HG03378 (cell line): ENCODE measurements around the gene KIAA1217.
A peak's percentile ranks its signal among the peaks of the same experiment; 100 is the strongest.

ENCODE experiments used
- ATAC-seq: cut with Tn5 transposase; IDR thresholded peaks from one replicate; pipeline ENCODE4 v1.9.1; 2021; ENCODE audit warnings: mild to moderate bottlenecking, moderate library complexity; ENCODE audit not compliant: unreplicated experiment

The KIAA1217 gene

GRCh38 chr10:24360282-24361127 is 151.6 kb downstream of the KIAA1217 start:
- ATAC-seq: peak; percentile 91

DNA sequence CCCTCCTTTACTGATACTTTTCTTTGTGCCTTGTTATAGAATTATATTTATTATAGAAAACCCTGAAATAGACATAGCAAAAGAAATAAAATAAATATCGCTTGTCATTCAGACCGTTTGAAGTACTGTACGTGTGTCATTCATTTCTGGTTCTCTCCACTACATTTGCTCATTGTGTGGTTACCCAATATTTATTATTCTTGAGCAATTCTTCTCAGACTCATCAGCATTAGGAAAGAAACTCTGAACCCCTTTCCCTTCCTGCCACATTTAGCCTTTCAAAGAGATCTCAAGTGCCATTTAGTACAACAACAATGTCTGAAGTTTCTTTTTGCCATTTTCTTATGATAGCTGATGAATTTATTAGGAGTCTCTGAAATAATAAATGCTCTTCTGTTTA is 154.1 kb downstream of the KIAA1217 start:
- no peak for ATAC-seq

- no peak for ATAC-seq
Observed at GRCh38 chr10:24367688-24368087, 158.8 kb downstream of the KIAA1217 start.

DNA sequence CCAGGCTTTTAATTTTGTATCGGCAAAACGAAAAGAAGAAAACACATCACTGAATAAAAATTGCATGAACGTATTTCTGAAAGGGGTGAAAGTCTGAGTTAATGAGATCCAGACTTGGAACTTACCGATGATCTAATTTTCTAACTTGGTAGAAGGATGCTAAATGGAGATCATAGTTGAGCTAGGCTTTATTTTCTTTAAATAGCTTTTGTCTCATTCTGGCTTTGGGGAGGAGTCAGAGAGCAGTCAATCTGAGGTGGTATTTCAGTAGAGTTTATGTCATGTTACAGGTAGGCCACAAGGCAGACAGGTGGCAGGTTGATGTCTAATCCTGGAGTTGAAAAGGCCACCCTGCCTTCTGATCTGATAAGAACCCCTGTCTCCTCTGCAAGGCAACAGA is 161.9 kb downstream of the KIAA1217 start:
- ATAC-seq: no peak

GRCh38 chr10:24371396-24371795 is 162.5 kb downstream of the KIAA1217 start:
- no peak for ATAC-seq

DNA sequence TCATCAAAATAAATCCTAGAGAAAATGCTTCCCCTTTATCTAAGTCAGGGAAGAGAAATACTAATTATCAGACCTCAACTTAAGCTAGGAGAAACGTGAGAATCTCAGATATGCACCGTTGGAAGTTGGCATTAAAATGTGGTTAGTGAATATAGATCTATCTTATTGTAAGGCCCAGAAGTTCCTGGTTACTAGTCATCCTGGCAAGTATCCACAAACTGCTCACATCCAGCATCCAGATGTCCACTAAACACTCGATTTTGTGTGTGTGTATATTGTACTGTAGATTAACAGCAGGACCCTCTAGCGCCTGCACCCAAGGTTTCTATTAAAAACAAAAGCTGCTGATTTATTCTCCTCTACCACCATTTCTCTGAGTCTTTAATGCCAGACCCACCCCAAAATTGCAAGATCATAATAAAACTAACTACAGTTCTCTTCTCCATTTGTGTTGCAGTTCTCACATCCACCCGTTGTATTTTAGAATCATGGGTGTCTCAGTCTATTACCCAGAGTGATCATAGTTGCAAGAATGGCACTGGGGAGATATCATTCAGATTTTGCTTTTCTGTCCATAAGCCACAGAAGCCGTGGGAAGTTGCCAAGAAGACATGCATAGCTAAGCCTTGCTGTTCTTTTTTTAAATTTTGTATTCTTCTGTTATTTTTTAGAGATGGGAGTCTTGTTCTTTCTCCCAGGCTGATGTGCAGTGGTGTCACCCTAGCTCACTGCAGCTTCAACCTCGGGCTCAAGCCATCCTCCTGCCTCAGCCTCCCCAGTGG is 165.4 kb downstream of the KIAA1217 start:
- no peak for ATAC-seq

DNA sequence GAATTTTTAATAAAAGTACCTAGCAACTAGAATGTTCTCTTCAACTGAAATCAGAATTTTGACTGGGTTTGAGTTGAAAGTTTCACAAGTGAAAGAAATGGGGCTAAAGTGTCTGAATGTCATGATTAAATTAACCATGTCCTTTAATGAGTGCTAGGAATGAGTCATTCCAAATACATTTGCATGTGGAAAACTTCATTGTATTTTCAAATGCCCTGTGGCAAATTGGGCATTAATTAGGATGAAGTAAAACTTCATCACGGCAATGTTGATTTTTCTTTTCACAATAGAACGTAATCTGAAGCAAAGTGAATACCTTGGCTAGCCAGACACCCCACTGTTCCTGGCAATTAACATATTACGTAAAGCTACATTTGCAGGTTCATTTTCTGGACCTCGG is 166.6 kb downstream of the KIAA1217 start:
- no peak for ATAC-seq

DNA sequence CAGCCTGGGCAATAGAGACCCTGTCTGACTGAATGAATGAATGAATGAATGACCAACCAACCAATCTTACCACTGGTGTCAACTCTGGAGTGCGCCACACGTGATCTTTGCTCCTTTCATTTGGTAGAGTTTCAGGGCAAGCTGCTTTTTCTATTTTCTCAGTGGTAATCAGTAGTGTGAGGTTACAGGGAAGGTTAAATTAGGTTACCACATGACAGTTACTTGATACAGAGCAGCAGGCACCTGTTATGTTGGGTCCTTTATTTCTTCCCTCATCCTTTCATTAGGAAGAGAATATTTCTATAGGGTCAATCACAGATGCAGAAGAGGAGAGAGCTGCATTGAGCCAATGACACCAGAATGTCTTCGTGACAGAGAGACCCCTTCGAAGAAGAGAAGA is 167.8 kb downstream of the KIAA1217 start:
- ATAC-seq: no peak

- ATAC-seq: no peak
Observed at GRCh38 chr10:24378126-24378920, 169.4 kb downstream of the KIAA1217 start.

- no peak for ATAC-seq
Observed at GRCh38 chr10:24381235-24382010, 172.5 kb downstream of the KIAA1217 start.

GRCh38 chr10:24382045-24382444 is 173.1 kb downstream of the KIAA1217 start:
- no peak for ATAC-seq

DNA sequence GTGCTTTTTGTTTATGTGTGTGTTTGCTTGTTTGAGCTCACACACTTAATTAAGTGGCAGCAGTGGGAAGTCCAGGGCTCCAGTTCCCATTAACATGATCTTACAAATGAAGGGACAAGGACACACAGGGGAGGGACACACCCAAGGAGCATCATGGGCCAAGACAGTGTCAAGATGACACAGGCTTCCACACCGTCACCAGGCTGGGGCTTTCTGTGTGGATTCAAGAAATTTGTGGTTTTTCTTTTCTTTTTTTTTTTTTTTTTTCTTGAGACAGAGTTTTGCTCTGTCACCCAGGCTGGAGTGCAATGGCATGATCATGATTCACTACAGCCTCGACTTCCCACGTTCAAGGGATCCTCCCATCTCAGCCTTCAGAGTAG is 173.6 kb downstream of the KIAA1217 start:
- ATAC-seq: peak; percentile 24

DNA sequence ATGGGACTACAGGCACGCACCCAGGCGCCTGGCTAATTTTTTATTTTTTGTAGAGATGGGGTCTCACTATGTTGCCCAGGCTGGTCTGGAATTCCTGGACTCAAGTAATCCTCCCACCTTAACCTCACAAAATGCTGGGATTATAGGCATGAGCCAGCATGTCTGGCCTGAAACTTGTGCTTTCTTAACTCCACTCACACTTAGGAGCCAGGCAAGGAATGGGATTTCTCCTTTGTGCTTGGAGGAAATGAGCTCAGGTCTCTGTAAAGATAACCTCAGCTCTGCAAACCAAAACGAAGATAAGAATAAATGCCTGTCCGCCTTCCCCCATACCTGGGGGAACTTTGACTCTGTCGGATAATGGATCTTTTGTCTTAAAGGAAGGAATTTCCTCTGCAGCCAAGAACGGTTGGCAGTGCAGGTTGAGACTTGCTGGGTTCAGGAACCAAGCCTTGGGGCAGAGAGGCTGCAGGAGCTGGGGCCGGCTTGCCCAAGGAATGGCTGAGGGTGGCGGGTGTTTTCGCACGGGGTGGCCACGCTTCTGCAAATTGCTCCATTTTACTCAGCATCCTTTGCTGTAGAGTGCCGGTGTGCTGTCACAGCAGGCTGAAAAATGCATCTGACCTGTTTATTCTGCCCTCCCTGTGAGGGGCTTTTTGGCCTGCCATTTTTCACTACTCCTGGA is 174.2 kb downstream of the KIAA1217 start:
- ATAC-seq: peak; percentile 67

GRCh38 chr10:24383681-24384106 is 174.8 kb downstream of the KIAA1217 start:
- ATAC-seq: peak; percentile 93

GRCh38 chr10:24384954-24385353 is 176.0 kb downstream of the KIAA1217 start:
- ATAC-seq: no peak

GRCh38 chr10:24385776-24386175 is 176.8 kb downstream of the KIAA1217 start:
- ATAC-seq: no peak

- no peak for ATAC-seq
Observed at GRCh38 chr10:24390146-24390700, 181.3 kb downstream of the KIAA1217 start.

DNA sequence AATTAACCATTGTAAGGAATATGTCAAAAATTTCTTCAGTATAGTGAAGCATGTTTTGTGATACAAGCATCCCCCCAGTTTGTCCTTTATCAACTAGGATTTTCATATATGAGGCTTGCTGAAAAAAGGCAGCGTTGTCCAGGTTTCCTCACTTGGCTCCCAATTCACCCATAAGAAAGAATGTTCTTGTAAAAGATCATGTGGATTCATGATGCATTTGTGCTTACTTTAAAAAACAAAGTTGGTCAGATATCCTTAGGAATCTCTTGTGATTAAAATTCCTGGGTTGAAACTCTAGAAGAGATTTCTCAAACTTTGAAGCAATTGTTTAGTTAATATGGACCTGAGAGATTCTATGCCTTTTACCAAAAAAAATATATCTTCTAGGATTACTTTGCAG is 181.8 kb downstream of the KIAA1217 start:
- ATAC-seq: no peak

DNA sequence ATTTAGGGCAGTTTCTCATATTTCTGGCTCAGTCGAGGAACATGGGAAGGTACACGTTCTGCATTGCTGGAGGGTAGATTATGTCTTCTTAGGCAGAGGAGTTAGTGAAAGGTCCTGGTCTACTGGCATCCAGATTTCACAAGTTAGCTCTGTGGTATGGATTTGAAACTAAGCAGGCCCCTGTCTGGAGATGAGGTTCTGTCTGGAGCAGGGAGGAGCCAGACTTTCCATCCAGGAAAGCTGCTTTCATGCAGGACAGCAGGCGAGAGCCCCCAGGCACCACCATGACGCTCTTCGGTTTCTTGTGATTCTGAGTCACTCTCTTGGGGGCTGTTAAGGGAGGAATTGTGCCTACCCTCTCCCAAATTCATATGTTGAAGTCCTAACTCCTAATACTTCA is 184.3 kb downstream of the KIAA1217 start:
- no peak for ATAC-seq
